AG08396 (cell line): ENCODE data around the gene GON4L.
A peak's percentile ranks its signal among the peaks of the same experiment; 100 is the strongest.
"Not testable (repeated sequence)": the region's sequence is repeated elsewhere in the genome, so short reads cannot be mapped to it uniquely, and the experiment has no call there.

Experiments
- DNase-seq: peaks from one replicate; pipeline ENCODE4 v3.0.0; 2012; ENCODE audit warnings: low spot score, mixed read lengths

The GON4L gene

GRCh38 chr1:155748141-155748540 is 108.9 kb downstream of the GON4L start:
- not testable (repeated sequence) for DNase-seq

GRCh38 chr1:155747586-155747985 is 109.4 kb downstream of the GON4L start:
- not testable (repeated sequence) for DNase-seq

DNA sequence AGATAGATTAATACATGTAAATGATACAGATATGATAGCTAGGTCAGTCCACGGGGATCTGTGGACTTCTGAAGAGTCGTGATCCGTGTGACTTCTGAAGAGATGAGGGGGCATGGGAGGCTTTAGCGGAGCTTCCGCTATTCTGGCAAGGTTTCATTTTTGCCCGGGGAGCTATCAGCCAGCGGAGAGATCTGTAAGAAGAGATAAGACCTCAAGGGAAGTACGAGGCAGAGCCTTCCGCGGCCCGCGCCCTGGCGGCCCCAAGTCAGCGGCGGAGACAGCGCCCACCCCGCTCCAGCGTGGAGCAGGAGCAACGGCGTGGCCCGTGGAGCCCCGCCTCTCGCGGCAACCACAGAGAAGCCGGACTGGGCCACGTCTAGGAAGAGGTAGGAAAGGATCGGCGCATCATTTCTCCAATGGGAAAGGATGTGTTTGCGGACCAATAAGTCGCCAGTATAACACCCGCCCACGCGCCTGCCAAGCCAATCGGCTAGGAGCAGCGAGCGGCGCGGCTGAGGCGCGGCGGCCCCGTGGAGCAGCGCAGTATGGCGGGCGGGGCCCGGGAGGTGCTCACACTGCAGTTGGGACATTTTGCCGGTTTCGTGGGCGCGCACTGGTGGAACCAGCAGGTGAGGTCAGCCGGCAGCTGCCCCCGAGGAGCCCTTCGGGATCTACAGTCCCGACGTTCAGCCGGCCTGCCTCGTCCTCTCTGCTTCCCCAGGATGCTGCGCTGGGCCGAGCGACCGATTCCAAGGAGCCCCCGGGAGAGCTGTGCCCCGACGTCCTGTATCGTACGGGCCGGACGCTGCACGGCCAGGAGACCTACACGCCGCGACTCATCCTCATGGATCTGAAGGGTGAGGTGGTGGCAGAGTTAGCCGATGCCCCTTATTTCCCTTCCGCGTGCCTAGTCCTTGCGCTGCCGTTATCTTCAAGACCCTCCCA is 111.5 kb downstream of the GON4L start:
- peak; percentile 88 for DNase-seq

- no peak for DNase-seq
These were observed 112.2 kb downstream of the GON4L start for GRCh38 chr1:155744711-155745283.

DNA sequence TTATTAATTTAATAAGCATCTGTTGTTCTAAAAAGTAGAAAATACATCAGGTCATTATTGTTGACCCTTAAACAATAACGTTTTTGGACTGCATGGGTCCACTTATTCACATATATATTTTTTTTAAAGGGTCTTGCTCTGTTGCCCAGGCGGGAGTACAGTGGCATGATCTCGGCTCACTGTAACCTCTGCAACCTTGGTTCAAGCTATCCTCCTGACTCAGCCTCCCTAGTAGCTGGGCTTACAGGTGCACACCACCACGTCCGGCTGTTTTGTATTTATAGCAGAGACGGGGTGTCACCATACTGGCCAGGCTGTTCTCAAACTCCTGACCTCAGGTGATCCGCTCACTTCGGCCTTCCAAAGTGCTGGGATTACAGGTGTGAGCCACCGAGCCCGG is 115.1 kb downstream of the GON4L start:
- no peak for DNase-seq

GRCh38 chr1:155740995-155741394 is 116.0 kb downstream of the GON4L start:
- no peak for DNase-seq

DNA sequence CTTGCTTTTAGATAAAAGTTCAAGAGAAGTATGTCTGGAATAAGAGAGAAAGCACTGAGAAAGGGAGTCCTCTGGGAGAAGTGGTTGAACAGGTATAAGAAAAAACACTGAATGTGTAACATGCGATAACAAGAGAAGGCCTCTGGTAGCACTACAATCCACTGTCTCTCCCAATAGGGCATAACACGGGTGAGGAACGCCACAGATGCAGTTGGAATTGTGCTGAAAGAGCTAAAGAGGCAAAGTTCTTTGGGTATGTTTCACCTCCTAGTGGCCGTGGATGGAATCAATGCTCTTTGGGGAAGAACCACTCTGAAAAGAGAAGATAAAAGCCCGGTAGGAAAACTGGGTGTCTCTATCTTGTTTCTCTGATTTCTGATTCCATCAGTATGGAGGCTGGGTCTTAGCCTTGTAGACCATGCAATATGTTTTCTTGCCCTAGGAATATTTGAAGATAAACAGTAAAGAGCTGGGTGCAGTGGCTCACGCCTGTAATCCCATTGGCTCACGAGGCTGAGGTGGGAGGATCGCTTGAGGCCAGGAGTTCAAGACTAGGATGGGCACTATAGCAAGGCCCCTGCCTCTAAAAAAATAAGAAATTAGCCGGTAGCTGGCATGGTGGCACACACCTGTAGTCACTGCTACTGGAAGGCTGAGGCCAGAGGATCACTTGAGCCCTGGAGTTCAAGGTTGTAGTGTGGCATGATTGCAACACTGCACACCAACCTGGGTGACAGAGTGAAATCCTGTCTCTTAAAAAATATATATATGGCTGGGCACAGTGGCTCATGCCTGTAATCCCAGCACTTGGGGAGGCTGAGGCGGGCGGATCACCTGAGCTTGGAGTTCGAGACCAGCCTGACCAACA is 127.7 kb downstream of the GON4L start:
- peak; percentile 42 for DNase-seq

GRCh38 chr1:155725142-155725541 is 131.9 kb downstream of the GON4L start:
- no peak for DNase-seq

- no peak for DNase-seq
These were observed 137.3 kb downstream of the GON4L start for GRCh38 chr1:155719703-155720102.

DNA sequence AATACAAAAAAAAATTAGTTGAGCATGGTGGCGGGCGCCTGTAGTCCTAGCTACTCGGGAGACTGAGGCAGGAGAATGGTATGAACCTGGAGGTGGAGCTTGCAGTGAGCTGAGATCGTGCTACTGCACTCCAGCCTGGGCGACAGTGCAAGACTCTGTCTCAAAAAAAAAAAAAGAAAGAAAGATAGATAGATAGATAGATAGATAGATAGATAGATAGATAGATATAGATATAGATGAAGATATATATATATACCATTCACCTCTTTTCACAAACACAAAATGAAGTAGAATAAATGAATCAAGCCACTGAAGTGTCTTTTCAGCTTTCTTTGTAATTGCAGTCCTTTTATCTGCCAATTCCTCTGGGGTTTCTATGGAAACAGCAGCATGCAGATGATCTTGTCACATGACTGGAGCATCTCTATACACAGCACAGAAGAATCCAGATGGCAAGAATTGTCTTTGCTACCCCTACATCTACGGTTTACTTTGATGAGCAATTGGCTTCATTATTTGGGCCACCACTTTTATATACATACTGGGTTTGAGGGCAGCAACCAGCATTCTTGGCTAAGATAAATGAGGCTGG is 138.4 kb downstream of the GON4L start:
- not testable (repeated sequence) for DNase-seq

DNA sequence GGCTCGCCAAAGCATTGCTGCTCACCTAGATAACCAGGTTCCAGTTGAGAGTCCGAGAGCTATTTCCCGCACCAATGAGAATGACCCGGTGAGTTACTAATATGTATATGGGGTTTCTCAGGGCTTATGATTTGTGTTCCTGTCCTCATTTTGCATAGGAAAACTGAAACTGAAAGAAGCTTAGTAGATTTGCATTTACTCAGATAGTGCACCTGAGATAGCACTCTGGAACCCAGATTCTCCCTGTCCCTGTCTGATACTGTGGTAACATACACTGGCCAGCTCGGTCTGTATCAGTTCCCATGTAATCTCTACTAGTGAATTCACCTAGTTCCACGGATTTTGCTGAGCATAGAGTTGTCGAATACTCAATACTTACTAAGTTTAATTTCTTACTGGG is 140.0 kb downstream of the GON4L start:
- no peak for DNase-seq

GRCh38 chr1:155715777-155716176 is 141.2 kb downstream of the GON4L start:
- no peak for DNase-seq

- not testable (repeated sequence) for DNase-seq
These were observed 142.0 kb downstream of the GON4L start for GRCh38 chr1:155715056-155715455.

DNA sequence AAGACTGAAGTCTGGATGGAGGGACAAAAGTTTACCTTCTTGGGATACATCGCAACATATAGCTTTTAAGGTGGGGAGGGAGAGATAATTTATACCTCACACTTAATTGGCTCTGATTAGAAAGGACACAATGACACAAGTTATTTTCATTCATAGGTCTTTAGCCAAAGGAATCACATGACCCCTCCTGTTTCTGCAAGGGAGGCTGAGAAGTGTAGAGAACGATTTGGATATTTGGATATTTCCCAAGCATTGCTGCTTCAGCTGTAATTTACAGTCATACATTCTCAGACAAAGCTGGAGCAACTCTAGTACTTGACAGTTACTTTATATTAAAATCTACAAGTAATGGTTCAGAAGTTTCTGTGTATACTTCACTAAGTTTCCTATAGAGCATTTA is 143.9 kb downstream of the GON4L start:
- DNase-seq: no peak

DNA sequence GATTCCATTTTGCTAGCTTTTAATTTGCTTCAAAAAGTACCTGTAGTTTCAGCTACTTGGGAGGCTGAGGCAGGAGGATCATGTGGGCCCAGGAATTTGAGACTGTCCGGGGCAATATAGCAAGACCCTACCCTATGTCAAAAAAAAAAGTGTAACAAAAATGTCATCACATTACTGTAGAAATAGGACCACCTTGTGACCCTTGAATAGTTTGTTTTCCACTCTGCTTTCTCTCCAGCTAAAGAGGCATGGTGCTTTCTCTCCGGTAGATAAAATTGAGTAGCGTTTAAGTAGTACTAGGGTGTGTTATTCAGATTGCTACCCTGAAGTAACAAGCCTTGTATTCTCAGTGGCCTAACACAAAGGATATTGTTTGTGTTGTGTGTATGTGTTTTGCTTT is 144.4 kb downstream of the GON4L start:
- not testable (repeated sequence) for DNase-seq

DNA sequence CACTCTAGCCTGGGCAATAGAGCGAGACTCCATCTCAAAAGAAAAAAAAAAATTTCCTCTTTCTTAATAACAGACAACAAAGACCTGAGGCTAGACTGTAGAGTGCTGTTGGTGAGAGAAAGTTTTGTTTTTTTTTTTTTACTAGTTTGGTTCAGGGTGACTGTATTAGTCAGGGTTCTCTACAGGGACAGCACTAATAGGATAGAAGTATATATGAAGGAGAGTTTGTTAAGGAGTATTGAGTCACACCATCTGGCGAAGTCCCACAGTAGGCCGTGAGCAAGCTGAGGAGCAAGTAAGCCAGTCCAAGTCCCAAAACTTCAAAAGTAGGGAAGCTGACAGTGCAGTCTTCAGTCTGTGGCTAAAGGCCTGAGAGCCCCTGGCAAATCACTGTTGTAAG is 145.6 kb downstream of the GON4L start:
- not testable (repeated sequence) for DNase-seq

DNA sequence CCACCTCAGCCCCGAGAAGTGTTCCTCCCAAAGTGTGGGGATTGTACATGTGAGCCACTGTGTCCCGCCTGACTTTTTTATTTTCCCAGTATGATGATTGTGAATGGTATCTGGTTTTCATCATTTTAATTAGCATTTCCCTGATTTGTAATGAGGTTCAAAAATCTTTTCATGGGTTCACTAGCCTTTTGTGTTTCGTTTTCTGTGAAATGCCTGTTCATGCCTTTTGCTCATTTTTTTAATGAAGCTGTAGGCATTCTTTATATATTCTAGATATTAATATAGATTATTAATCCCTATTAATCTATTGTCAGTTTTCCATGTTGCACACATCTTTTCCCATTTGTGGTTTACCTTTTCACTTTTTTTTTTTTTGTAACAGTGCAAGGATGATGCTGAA is 147.6 kb downstream of the GON4L start:
- DNase-seq: no peak

GRCh38 chr1:155706139-155706538 is 150.9 kb downstream of the GON4L start:
- peak; percentile 16 for DNase-seq

GRCh38 chr1:155704414-155704813 is 152.6 kb downstream of the GON4L start:
- DNase-seq: not testable (repeated sequence)

- no peak for DNase-seq
These were observed 153.8 kb downstream of the GON4L start for GRCh38 chr1:155703216-155703615.

GRCh38 chr1:155701675-155702074 is 155.3 kb downstream of the GON4L start:
- DNase-seq: not testable (repeated sequence)
